HCT116 (cell line): ENCODE data around the gene HBG1. TPM values are rescaled to one million over a fixed set of nuclear protein-coding genes. Genes with fewer than 3 reads are reported as not detected.
A peak's percentile ranks its signal among the peaks of the same experiment; 100 is the strongest.
"Not testable (repeated sequence)": the region's sequence is repeated elsewhere in the genome, so short reads cannot be mapped to it uniquely, and the experiment has no call there.

Experiments used
- ATAC-seq: fragments of 200-7000 bp; cut with Tn5 transposase; 2 replicates; pipeline ENCODE4 v1.9.1; 2020; ENCODE audit warnings: mild to moderate bottlenecking, moderate library complexity
- BruUV-seq: library from RNA; stranded (reverse); fragments of 400-500 nt; replicated peaks from 2 replicates; lab custom pipeline; 2021; lab: Mats Ljungman, UMichigan
- CTCF ChIA-PET: fragments of 300-600 bp; sonication (Branson Sonifier 250); formaldehyde crosslinking; loops from one replicate; lab custom pipeline; 2021; ENCODE audit warnings: antibody characterized with exemption; lab: Charles Lee
- POLR2A ChIA-PET: fragments of 300-600, 350-600 bp; sonication (Branson Sonifier 250); formaldehyde crosslinking; loops from one replicate; lab custom pipeline; 2021; ENCODE audit warnings: antibody characterized with exemption; lab: Charles Lee
- RAD21 ChIA-PET, 2 experiments: fragments of 300-600 bp; sonication (Branson Sonifier 250); formaldehyde crosslinking; loops; one replicate each; lab custom pipeline; 2023; ENCODE audit warnings: low total read pairs in 2 of 2; ENCODE audit not compliant: uncharacterized antibody in 2 of 2, unreplicated experiment in 2 of 2, low non-redundant PET in 1 of 2; lab: Charles Lee
- DNase-seq: peaks from one replicate; pipeline ENCODE4 v3.0.0-alpha.2; 2010; ENCODE audit warnings: low read depth, low spot score
- H2AFZ ChIP-seq: fragments of 200-600 bp; shearing (Covaris generic), sonication (generic); 2 replicates; pipeline ENCODE4 v1.6.1; 2017; ENCODE audit warnings: low read depth, mixed run types, mixed read lengths, antibody characterized with exemption, low read length; ENCODE audit not compliant: poor library complexity, severe bottlenecking
- H3K27ac ChIP-seq: 2 replicates; pipeline ENCODE4 v1.5.1; 2012; ENCODE audit warnings: low read depth, low read length
- H3K27me3 ChIP-seq: fragments of 200-600 bp; sonication (generic); 2 replicates; pipeline ENCODE4 v1.6.1; 2016; ENCODE audit warnings: mixed run types, low read length, mixed read lengths; ENCODE audit not compliant: insufficient read depth
- H3K36me3 ChIP-seq, 2 experiments: fragments of 200-500 bp in 1 of 2; fragments of 200-600 bp in 1 of 2; sonication (Bioruptor generic) in 1 of 2; sonication (generic) in 1 of 2; 2 replicates each; pipeline versions ENCODE4 v1.5.1 to v1.6.1; 2014 to 2016; ENCODE audit warnings: low read length in 2 of 2, inconsistent platforms in 1 of 2, mixed read lengths in 1 of 2, mixed run types in 1 of 2; ENCODE audit not compliant: insufficient read depth in 2 of 2, control insufficient read depth in 1 of 2
- H3K4me1 ChIP-seq, 2 experiments: fragments of 200-600 bp in 1 of 2; sonication (generic) in 1 of 2; 2 replicates each; pipeline versions ENCODE4 v1.5.1 to v1.6.1; 2012 to 2017; ENCODE audit warnings: low read length in 2 of 2, inconsistent platforms in 1 of 2, mild to moderate bottlenecking in 1 of 2, mixed read lengths in 1 of 2, mixed run types in 1 of 2, moderate library complexity in 1 of 2; ENCODE audit not compliant: insufficient read depth in 2 of 2, control insufficient read depth in 1 of 2
- H3K4me2 ChIP-seq: fragments of 200-600 bp; sonication (generic); 2 replicates; pipeline ENCODE4 v1.6.1; 2017; ENCODE audit warnings: mixed run types, low read length, mixed read lengths
- H3K4me3 ChIP-seq, 2 experiments: fragments of 200-600 bp in 1 of 2; sonication (generic) in 1 of 2; replicated peaks in 1 of 2; 2 replicates each; pipeline ENCODE4 v1.5.1; 2011 to 2016; ENCODE audit warnings: low read length in 2 of 2, control low read depth in 1 of 2, low read depth in 1 of 2, mild to moderate bottlenecking in 1 of 2, mixed read lengths in 1 of 2, mixed run types in 1 of 2
- H3K79me2 ChIP-seq: fragments of 200-600 bp; sonication (generic); 2 replicates; pipeline ENCODE4 v1.6.1; 2017; ENCODE audit warnings: mild to moderate bottlenecking, mixed run types, low read length, moderate library complexity, mixed read lengths; ENCODE audit not compliant: insufficient read depth
- H3K9ac ChIP-seq: fragments of 200-600 bp; sonication (generic); 2 replicates; pipeline ENCODE4 v1.6.1; 2016; ENCODE audit warnings: low read length, mixed read lengths
- H3K9me2 ChIP-seq: fragments of 200-600 bp; sonication (generic), shearing (Covaris generic); 2 replicates; pipeline ENCODE4 v1.6.1; 2017; ENCODE audit warnings: mixed run types, mild to moderate bottlenecking, moderate library complexity; ENCODE audit not compliant: insufficient read depth
- H3K9me3 ChIP-seq, 2 experiments: fragments of 200-500 bp in 1 of 2; fragments of 200-600 bp in 1 of 2; sonication (Bioruptor generic) in 1 of 2; sonication (generic) in 1 of 2; 2 replicates each; pipeline ENCODE4 v1.6.1; 2014 to 2017; ENCODE audit warnings: low read length in 2 of 2, mixed read lengths in 2 of 2, inconsistent platforms in 1 of 2, low read depth in 1 of 2, mild to moderate bottlenecking in 1 of 2, mixed run types in 1 of 2, moderate library complexity in 1 of 2; ENCODE audit not compliant: control insufficient read depth in 1 of 2, insufficient read depth in 1 of 2
- H4K20me1 ChIP-seq: fragments of 200-600 bp; sonication (generic), shearing (Covaris generic); 2 replicates; pipeline ENCODE4 v1.6.1; 2017; ENCODE audit warnings: mixed run types, mild to moderate bottlenecking, moderate library complexity; ENCODE audit not compliant: insufficient read depth
- FOSL1 ChIP-seq: IDR thresholded peaks from 2 replicates; pipeline ENCODE4 v1.6.1; 2012; ENCODE audit warnings: low read depth
- SRF ChIP-seq: IDR thresholded peaks from 2 replicates; pipeline ENCODE4 v1.6.1; 2012; ENCODE audit warnings: low read depth
- ZBTB33 ChIP-seq: IDR thresholded peaks from 2 replicates; pipeline ENCODE4 v1.6.1; 2011; ENCODE audit warnings: mild to moderate bottlenecking, low read length, moderate library complexity; ENCODE audit not compliant: insufficient replicate concordance; ENCODE audit errors: extremely low read depth
- intact Hi-C: fragments of 100-400 bp; cut with micrococcal nuclease; formaldehyde crosslinking; loops from 2 replicates; pipeline ENCODE4 v1.10.0; 2022
- total RNA-seq: library from RNA; stranded (reverse); gene quantifications from one replicate; pipeline ENCODE4 v1.2.1, GENCODE V29; 2021; ENCODE audit not compliant: unreplicated experiment
- TF ChIP-seq, protein P1 (sequence below): IDR thresholded peaks from 2 replicates; pipeline ENCODE4 v1.6.1; 2012; ENCODE audit warnings: low read depth

The HBG1 gene
- total RNA-seq, 1 experiment from 2014 or later: 3.6 TPM

- Histone ChIP-seq H3K79me2 (no peaks in the 10 kb centered on the region), H3K27ac (no peak overlapping the region), H4K20me1 (no peaks in the 10 kb centered on the region), H3K4me3 (no peak overlapping the region), H3K4me2 (no peak overlapping the region), H3K9me2 (no peaks in the 10 kb centered on the region), H3K9ac (no peak overlapping the region), H3K27me3 (peaks cover 27% of the 10 kb centered on the region), H3K9me3 (no peaks in the 10 kb centered on the region), H3K4me1 (no peaks in the 10 kb centered on the region), H3K36me3 (no peaks in the 10 kb centered on the region), H2AFZ (no peak overlapping the region)
- CTCF ChIA-PET: no interaction called here
- intact Hi-C loops: no loop called here
- RAD21 ChIA-PET: no interaction called here
- BruUV-seq: no TSS peak
- TF ChIP-seq, protein P1, sequence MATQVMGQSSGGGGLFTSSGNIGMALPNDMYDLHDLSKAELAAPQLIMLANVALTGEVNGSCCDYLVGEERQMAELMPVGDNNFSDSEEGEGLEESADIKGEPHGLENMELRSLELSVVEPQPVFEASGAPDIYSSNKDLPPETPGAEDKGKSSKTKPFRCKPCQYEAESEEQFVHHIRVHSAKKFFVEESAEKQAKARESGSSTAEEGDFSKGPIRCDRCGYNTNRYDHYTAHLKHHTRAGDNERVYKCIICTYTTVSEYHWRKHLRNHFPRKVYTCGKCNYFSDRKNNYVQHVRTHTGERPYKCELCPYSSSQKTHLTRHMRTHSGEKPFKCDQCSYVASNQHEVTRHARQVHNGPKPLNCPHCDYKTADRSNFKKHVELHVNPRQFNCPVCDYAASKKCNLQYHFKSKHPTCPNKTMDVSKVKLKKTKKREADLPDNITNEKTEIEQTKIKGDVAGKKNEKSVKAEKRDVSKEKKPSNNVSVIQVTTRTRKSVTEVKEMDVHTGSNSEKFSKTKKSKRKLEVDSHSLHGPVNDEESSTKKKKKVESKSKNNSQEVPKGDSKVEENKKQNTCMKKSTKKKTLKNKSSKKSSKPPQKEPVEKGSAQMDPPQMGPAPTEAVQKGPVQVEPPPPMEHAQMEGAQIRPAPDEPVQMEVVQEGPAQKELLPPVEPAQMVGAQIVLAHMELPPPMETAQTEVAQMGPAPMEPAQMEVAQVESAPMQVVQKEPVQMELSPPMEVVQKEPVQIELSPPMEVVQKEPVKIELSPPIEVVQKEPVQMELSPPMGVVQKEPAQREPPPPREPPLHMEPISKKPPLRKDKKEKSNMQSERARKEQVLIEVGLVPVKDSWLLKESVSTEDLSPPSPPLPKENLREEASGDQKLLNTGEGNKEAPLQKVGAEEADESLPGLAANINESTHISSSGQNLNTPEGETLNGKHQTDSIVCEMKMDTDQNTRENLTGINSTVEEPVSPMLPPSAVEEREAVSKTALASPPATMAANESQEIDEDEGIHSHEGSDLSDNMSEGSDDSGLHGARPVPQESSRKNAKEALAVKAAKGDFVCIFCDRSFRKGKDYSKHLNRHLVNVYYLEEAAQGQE: no peak
- POLR2A ChIA-PET: no interaction called here
- ATAC-seq: no peak
- DNase-seq: no peak
Measured at GRCh38 chr11:5251746-5252145, 2.1 kb upstream of the HBG1 start.

GRCh38 chr11:5250543-5251204 is 1.0 kb upstream of the HBG1 start:
- Histone ChIP-seq H3K27ac (no peak overlapping the region), H3K9me3 (no peaks in the 10 kb centered on the region), H3K9ac (no peak overlapping the region), H3K27me3 (peaks cover 36% of the 10 kb centered on the region), H3K9me2 (no peaks in the 10 kb centered on the region), H2AFZ (no peak overlapping the region), H3K4me3 (no peak overlapping the region), H3K36me3 (no peaks in the 10 kb centered on the region), H3K4me2 (no peak overlapping the region), H4K20me1 (no peaks in the 10 kb centered on the region), H3K79me2 (no peaks in the 10 kb centered on the region), H3K4me1 (no peaks in the 10 kb centered on the region)
- BruUV-seq: TSS peak; percentile 12
- DNase-seq: no peak
- CTCF ChIA-PET: no interaction called here
- intact Hi-C loops: no loop called here
- RAD21 ChIA-PET: no interaction called here
- TF ChIP-seq FOSL1: no peak
- TF ChIP-seq ZBTB33: no peak
- no peak for TF ChIP-seq SRF
- POLR2A ChIA-PET: no interaction called here
- ATAC-seq: no peak

DNA sequence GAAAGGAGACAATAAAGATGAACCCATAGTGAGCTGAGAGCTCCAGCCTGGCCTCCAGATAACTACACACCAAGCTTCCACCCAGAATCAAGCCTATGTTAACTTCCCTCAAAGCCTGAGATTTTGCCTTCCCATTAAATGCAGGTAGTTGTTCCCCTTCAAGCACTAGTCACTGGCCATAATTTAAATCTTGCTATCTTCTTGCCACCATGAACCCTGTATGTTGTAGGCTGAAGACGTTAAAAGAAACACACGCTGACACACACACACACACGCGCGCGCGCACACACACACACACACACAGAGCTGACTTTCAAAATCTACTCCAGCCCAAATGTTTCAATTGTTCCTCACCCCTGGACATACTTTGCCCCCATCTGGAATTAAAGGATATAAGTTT is 1.2 kb downstream of the HBG1 start:
- H3K36me3 ChIP-seq, POLR2A ChIA-PET, H2AFZ ChIP-seq, RAD21 ChIA-PET, H3K4me2 ChIP-seq, H3K9me2 ChIP-seq, H3K9me3 ChIP-seq, H3K79me2 ChIP-seq, BruUV-seq, H4K20me1 ChIP-seq, H3K4me1 ChIP-seq, intact Hi-C loops, H3K9ac ChIP-seq, H3K4me3 ChIP-seq, ATAC-seq, CTCF ChIA-PET, H3K27ac ChIP-seq, DNase-seq: not testable (repeated sequence)
- H3K27me3 ChIP-seq: peaks cover 54% of the 10 kb centered on the region
